ENCODE data around the gene CS.

DNA sequence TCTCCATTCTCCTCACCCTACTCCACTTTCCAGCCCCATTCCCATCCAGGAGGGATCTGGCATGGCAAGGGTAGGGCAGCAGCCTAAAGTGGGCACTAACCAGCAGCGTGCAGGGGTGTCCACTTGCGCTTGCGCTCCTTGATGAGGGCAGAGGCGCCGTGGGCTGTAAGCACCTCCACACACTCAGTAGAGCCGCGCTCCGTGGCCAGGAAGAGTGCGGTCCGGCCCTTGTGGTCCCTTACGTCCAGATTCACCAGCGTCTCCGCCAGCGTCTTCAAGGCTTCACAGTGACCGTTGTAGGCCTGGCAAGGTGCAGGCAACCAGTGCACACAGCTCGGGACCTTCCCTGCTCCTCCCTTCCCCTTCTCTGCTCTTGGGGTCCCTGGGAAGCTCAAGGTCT lies 52.2 kb downstream of the CS start:
- TF ChIP-seq, protein P1, sequence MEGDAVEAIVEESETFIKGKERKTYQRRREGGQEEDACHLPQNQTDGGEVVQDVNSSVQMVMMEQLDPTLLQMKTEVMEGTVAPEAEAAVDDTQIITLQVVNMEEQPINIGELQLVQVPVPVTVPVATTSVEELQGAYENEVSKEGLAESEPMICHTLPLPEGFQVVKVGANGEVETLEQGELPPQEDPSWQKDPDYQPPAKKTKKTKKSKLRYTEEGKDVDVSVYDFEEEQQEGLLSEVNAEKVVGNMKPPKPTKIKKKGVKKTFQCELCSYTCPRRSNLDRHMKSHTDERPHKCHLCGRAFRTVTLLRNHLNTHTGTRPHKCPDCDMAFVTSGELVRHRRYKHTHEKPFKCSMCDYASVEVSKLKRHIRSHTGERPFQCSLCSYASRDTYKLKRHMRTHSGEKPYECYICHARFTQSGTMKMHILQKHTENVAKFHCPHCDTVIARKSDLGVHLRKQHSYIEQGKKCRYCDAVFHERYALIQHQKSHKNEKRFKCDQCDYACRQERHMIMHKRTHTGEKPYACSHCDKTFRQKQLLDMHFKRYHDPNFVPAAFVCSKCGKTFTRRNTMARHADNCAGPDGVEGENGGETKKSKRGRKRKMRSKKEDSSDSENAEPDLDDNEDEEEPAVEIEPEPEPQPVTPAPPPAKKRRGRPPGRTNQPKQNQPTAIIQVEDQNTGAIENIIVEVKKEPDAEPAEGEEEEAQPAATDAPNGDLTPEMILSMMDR (IDR thresholded peaks at IDR 0.05) = no peak
- no peak for TF ChIP-seq POLR2A (IDR thresholded peaks at IDR 0.05)

Measured in esophagus squamous epithelium (tissue), 4 donors.